Aorta (tissue), 5 donors: Measurements from ENCODE around the gene MIER1. TPM values are rescaled to one million over a fixed set of nuclear protein-coding genes. Genes with fewer than 3 reads are reported as not detected.

Experiments
- ATAC-seq: fragments of 200-7000 bp; cut with Tn5 transposase; one replicate; pipeline ENCODE4 v1.9.1; 2022; ENCODE audit warnings: moderate library complexity; ENCODE audit not compliant: low FRiP score
- DNase-seq, 2 donors: peaks; one replicate each; pipeline ENCODE4 v3.0.0-alpha.2; 2020
- H3K27ac ChIP-seq, 2 donors: one replicate each; pipeline ENCODE4 v1.5.1; 2013; ENCODE audit warnings: low read length in 2 of 2, mild to moderate bottlenecking in 2 of 2, moderate library complexity in 2 of 2, control low read depth in 1 of 2, inconsistent platforms in 1 of 2, low read depth in 1 of 2
- H3K27me3 ChIP-seq, 2 donors: one replicate each; pipeline ENCODE4 v1.6.1; 2013; ENCODE audit warnings: control low read depth in 1 of 2, low read length in 1 of 2, mild to moderate bottlenecking in 1 of 2, moderate library complexity in 1 of 2; ENCODE audit not compliant: insufficient read depth in 2 of 2, control insufficient read depth in 1 of 2
- H3K36me3 ChIP-seq, 2 donors: one replicate each; pipeline ENCODE4 v1.6.1; 2013; ENCODE audit warnings: control low read depth in 1 of 2, low read length in 1 of 2, mild to moderate bottlenecking in 1 of 2; ENCODE audit not compliant: insufficient read depth in 2 of 2, control insufficient read depth in 1 of 2
- H3K4me1 ChIP-seq, 2 donors: one replicate each; pipeline ENCODE4 v1.6.1; 2013; ENCODE audit warnings: low read length in 2 of 2, control low read depth in 1 of 2, mild to moderate bottlenecking in 1 of 2, moderate library complexity in 1 of 2; ENCODE audit not compliant: insufficient read depth in 2 of 2, control insufficient read depth in 1 of 2
- H3K4me3 ChIP-seq, 2 donors: one replicate each; pipeline ENCODE4 v1.5.1; 2013; ENCODE audit warnings: low read length in 2 of 2, control low read depth in 1 of 2, mild to moderate bottlenecking in 1 of 2
- H3K9me3 ChIP-seq: one replicate; pipeline ENCODE4 v1.6.1; 2013; ENCODE audit warnings: mild to moderate bottlenecking, low read length; ENCODE audit not compliant: control insufficient read depth
- WGBS, 2 donors: extraction: QIAGEN DNeasy Blood & Tissue Kit; methylation state at CpG; one replicate each; pipeline ENCODE4 v1.1.7; 2013; 5-methylcytosine and 5-hydroxymethylcytosine counted together
- intact Hi-C, 2 donors: fragments of 100-400 bp; cut with DNase I; formaldehyde crosslinking; loops; one replicate each; pipeline versions ENCODE4 v1.14.2 to v1.15.0; 2022
- polyA plus RNA-seq, 2 donors: library from polyadenylated mRNA; stranded (reverse); fragments of 200-250 nt; gene quantifications; one replicate each; pipeline ENCODE4 v1.2.3, GENCODE V29; 2013
- total RNA-seq, 2 donors: library from RNA; stranded (reverse); fragmentation: NEBNext Ultra II Directional; extraction: Animal tissue kit (Norgen Biotek cat#: 25700); gene quantifications; one replicate each; pipeline ENCODE4 v1.2.1, GENCODE V29; 2021
- donor health status: healthy with polysubstance abuse.
- donor health status: Bipolar disorder and iron deficiency.
- donor health status: DM: no; HTN: no; CAD: no.
- donor health status: DM: no; HTN: no; CAD: no.
- donor health status: DM: yes; HTN: yes; CAD: no.

The MIER1 gene
- total and polyA plus RNA-seq, 4 donors, result 20.1 to 55.7 (median 44.3) TPM

GRCh38 chr1:66929999-66930822, 5.4 kb downstream of the MIER1 start:
- DNase-seq (peak; percentile 96 to 99), ATAC-seq (peak; percentile 94)
- peak overlapping the region; percentile 74 to 94 for H3K4me3 ChIP-seq
- H3K4me1 ChIP-seq, result peaks cover 2 to 3% of the 10 kb centered on the region in 2 donors
- no peaks in the 10 kb centered on the region for H3K36me3 ChIP-seq
- no peaks in the 10 kb centered on the region for H3K27me3 ChIP-seq
- intact Hi-C loops, result loop anchor here in 1 of 2 donors (5.0 to 10.0 kb wide), 2 partner anchors 125 to 253 kb away; partner anchors contain the start of gene SLC35D1
- peak overlapping the region; percentile 74 to 80 for H3K27ac ChIP-seq
- 0 to 1% methylated on average over 59 to 83 of the region's 83 CpGs for WGBS, 2 donors
- no peaks in the 10 kb centered on the region for H3K9me3 ChIP-seq

GRCh38 chr1:66930823-66931174, 6.0 kb downstream of the MIER1 start:
- Histone ChIP-seq H3K27me3 (no peaks in the 10 kb centered on the region), H3K4me3 (peak overlapping the region; percentile 64 to 74), H3K4me1 (peaks cover 2 to 3% of the 10 kb centered on the region in 2 donors), H3K27ac (peak overlapping the region; percentile 74 to 80), H3K36me3 (no peaks in the 10 kb centered on the region), H3K9me3 (no peaks in the 10 kb centered on the region)
- 0% methylated on average over 6 of the region's 6 CpGs for WGBS, 2 donors
- intact Hi-C loops, result loop anchor here in 1 of 2 donors (10.0 kb wide), 1 partner anchor 124 kb away; the partner anchor contains the start of gene SLC35D1
- DNase-seq (no peak), ATAC-seq (no peak)

- Histone ChIP-seq H3K27me3 (no peaks in the 10 kb centered on the region), H3K27ac (no peak overlapping the region), H3K4me1 (peaks cover 3 to 4% of the 10 kb centered on the region in 2 donors), H3K36me3 (no peaks in the 10 kb centered on the region), H3K9me3 (no peaks in the 10 kb centered on the region), H3K4me3 (peak overlapping the region; percentile 64 to 74)
- no peak for ATAC-seq
- WGBS, 2 donors, result 7% methylated on average over 4 of the region's 4 CpGs
- no peak for DNase-seq
- intact Hi-C loops, result loop anchor here in 1 of 2 donors (10.0 kb wide), 1 partner anchor 123 kb away; the partner anchor contains the start of gene SLC35D1
These were observed 6.8 kb downstream of the MIER1 start for GRCh38 chr1:66931590-66931989.

GRCh38 chr1:66932291-66932690, 7.5 kb downstream of the MIER1 start:
- Histone ChIP-seq H3K4me1 (peaks cover 4 to 6% of the 10 kb centered on the region in 2 donors), H3K27me3 (no peaks in the 10 kb centered on the region), H3K4me3 (no peak overlapping the region), H3K9me3 (no peaks in the 10 kb centered on the region), H3K27ac (no peak overlapping the region), H3K36me3 (no peaks in the 10 kb centered on the region)
- ATAC-seq (no peak), DNase-seq (no peak)
- WGBS, 2 donors, result 35% methylated on average over 2 of the region's 2 CpGs
- intact Hi-C loops, result loop anchor here in 1 of 2 donors (10.0 kb wide), 1 partner anchor 123 kb away; the partner anchor contains the start of gene SLC35D1

- no peaks in the 10 kb centered on the region for H3K9me3 ChIP-seq
- H3K4me3 ChIP-seq, result peak overlapping the region in 1 of 2 donors; percentile 41
- no peaks in the 10 kb centered on the region for H3K27me3 ChIP-seq
- ATAC-seq (no peak), DNase-seq (no peak)
- WGBS, 2 donors, result 31 to 34% methylated on average over 7 of the region's 7 CpGs
- H3K36me3 ChIP-seq, result no peaks in the 10 kb centered on the region
- intact Hi-C loops, result loop anchor here in 1 of 2 donors (10.0 kb wide), 1 partner anchor 121 kb away; the partner anchor contains the start of gene SLC35D1
- H3K27ac ChIP-seq, result no peak overlapping the region
- H3K4me1 ChIP-seq, result peaks cover 5 to 8% of the 10 kb centered on the region in 2 donors
These were observed 9.3 kb downstream of the MIER1 start for GRCh38 chr1:66933887-66934700.

- no peak for DNase-seq
- ATAC-seq, result no peak
- H3K9me3 ChIP-seq, result no peaks in the 10 kb centered on the region
- no peaks in the 10 kb centered on the region for H3K36me3 ChIP-seq
- H3K27ac ChIP-seq, result no peak overlapping the region
- no peaks in the 10 kb centered on the region for H3K27me3 ChIP-seq
- 0% methylated on average over 1 of the region's 1 CpG for WGBS, 2 donors
- peaks cover 3 to 5% of the 10 kb centered on the region in 2 donors for H3K4me1 ChIP-seq
- no peak overlapping the region for H3K4me3 ChIP-seq
- intact Hi-C loops, result loop anchor here in 1 of 2 donors (10.0 kb wide), 1 partner anchor 117 kb away; the partner anchor contains the start of gene SLC35D1
These were observed 12.9 kb downstream of the MIER1 start for GRCh38 chr1:66937529-66938234.

- H3K4me3 ChIP-seq, result no peak overlapping the region
- DNase-seq, result no peak
- peaks cover 3 to 5% of the 10 kb centered on the region in 2 donors for H3K4me1 ChIP-seq
- no peaks in the 10 kb centered on the region for H3K27me3 ChIP-seq
- no peak overlapping the region for H3K27ac ChIP-seq
- intact Hi-C loops, result loop anchor here in 1 of 2 donors (10.0 kb wide), 1 partner anchor 116 kb away; the partner anchor contains the start of gene SLC35D1
- no peak for ATAC-seq
- no peaks in the 10 kb centered on the region for H3K9me3 ChIP-seq
- no peaks in the 10 kb centered on the region for H3K36me3 ChIP-seq
These were observed 13.8 kb downstream of the MIER1 start for GRCh38 chr1:66938613-66939012.

GRCh38 chr1:66940981-66941380, 16.2 kb downstream of the MIER1 start:
- intact Hi-C loops, result no loop called here
- no peaks in the 10 kb centered on the region for H3K36me3 ChIP-seq
- H3K4me3 ChIP-seq, result no peak overlapping the region
- ATAC-seq (no peak), DNase-seq (no peak)
- WGBS, 2 donors, result 63 to 67% methylated on average over 1 of the region's 1 CpG
- no peaks in the 10 kb centered on the region for H3K27me3 ChIP-seq
- no peaks in the 10 kb centered on the region for H3K9me3 ChIP-seq
- no peak overlapping the region for H3K27ac ChIP-seq
- peaks cover 3 to 5% of the 10 kb centered on the region in 2 donors for H3K4me1 ChIP-seq
